HepG2 (cell line): ENCODE results near the gene WDR81. TPM values are rescaled to one million over a fixed set of nuclear protein-coding genes. Genes with fewer than 3 reads are reported as not detected.

Experiments used
- CREB1 ChIP-seq, 2 experiments: fragments of 450-650 bp in 1 of 2; IDR thresholded peaks; 2 replicates each; pipeline ENCODE4 v1.6.1; 2016 to 2017; ENCODE audit warnings: control low read depth in 1 of 2, mild to moderate bottlenecking in 1 of 2, missing compliant biosample characterization in 1 of 2, missing genetic modification characterization in 1 of 2
- PAX8 ChIP-seq: sonication (generic); formaldehyde crosslinking; IDR thresholded peaks from 2 replicates; pipeline ENCODE4 v1.8.0; 2022; ENCODE audit warnings: mild to moderate bottlenecking, missing genetic modification reagents, borderline replicate concordance
- SALL2 ChIP-seq: sonication (generic); formaldehyde crosslinking; IDR thresholded peaks from 2 replicates; pipeline ENCODE4 v1.8.1; 2023; ENCODE audit warnings: mild to moderate bottlenecking, missing genetic modification reagents, inconsistent platforms
- SMAD9 ChIP-seq: sonication (generic); formaldehyde crosslinking; IDR thresholded peaks from 2 replicates; pipeline ENCODE4 v1.5.1; 2020; ENCODE audit warnings: mild to moderate bottlenecking, missing genetic modification reagents
- ZFP82 ChIP-seq: sonication (generic); formaldehyde crosslinking; IDR thresholded peaks from 2 replicates; pipeline ENCODE4 v1.5.1; 2020; ENCODE audit warnings: mild to moderate bottlenecking, missing genetic modification reagents, borderline replicate concordance
- ZMYM2 ChIP-seq: sonication (generic); formaldehyde crosslinking; IDR thresholded peaks from 2 replicates; pipeline ENCODE4 v1.8.0; 2022; ENCODE audit warnings: mild to moderate bottlenecking, missing genetic modification reagents
- ZNF678 ChIP-seq: sonication (generic); formaldehyde crosslinking; IDR thresholded peaks from 2 replicates; pipeline ENCODE4 v1.4.0; 2020; ENCODE audit warnings: mild to moderate bottlenecking, missing genetic modification reagents
- polyA plus RNA-seq, 8 experiments: library from polyadenylated mRNA; depleted of rRNA in 3 of 8; stranded (reverse) in 7 of 8; unstranded in 1 of 8; fragments of >200 nt; fragmentation: Illumina TruSeq in 4 of 8; extraction: Trizol in 4 of 8; gene quantifications; 2 replicates each; pipeline versions ENCODE4 v1.2.1 to v1.2.3, GENCODE V29; 2011 to 2016; ENCODE audit warnings: low read depth in 4 of 8, missing spikeins in 1 of 8, mixed read lengths in 1 of 8; ENCODE audit not compliant: insufficient read depth in 1 of 8
- total RNA-seq, 5 experiments: library from RNA; depleted of rRNA; stranded (reverse); fragments of >200 nt; fragmentation: Illumina TruSeq; extraction: Trizol; gene quantifications; 2 replicates each; pipeline ENCODE4 v1.2.3, GENCODE V29; 2016; ENCODE audit warnings: low read depth in 1 of 5
- TF ChIP-seq, protein P1 (sequence below): IDR thresholded peaks from 2 replicates; pipeline ENCODE4 v1.6.1; 2016
- TF ChIP-seq, protein P2 (sequence below): sonication (generic); formaldehyde crosslinking; IDR thresholded peaks from 2 replicates; pipeline ENCODE4 v1.4.0; 2020; ENCODE audit warnings: mild to moderate bottlenecking, missing genetic modification reagents, borderline replicate concordance
- TF ChIP-seq, protein P3 (sequence below): sonication (generic); formaldehyde crosslinking; IDR thresholded peaks from 2 replicates; pipeline ENCODE4 v1.5.1; 2020; ENCODE audit warnings: missing genetic modification reagents, mild to moderate bottlenecking, borderline replicate concordance
- TF ChIP-seq, protein P4 (sequence below): sonication (generic); formaldehyde crosslinking; IDR thresholded peaks from 2 replicates; pipeline ENCODE4 v1.5.0; 2020; ENCODE audit warnings: mild to moderate bottlenecking, missing genetic modification reagents
- TF ChIP-seq, protein P5 (sequence below): sonication (generic); formaldehyde crosslinking; IDR thresholded peaks from 2 replicates; pipeline ENCODE4 v1.8.1; 2023; ENCODE audit warnings: mild to moderate bottlenecking, missing genetic modification reagents, borderline replicate concordance
- TF ChIP-seq, protein P6 (sequence below): IDR thresholded peaks from 2 replicates; pipeline ENCODE4 v1.6.1; 2016; ENCODE audit warnings: control low read depth
- TF ChIP-seq, protein P7 (sequence below): sonication (generic); formaldehyde crosslinking; IDR thresholded peaks from 2 replicates; pipeline ENCODE4 v1.5.0; 2020; ENCODE audit warnings: mild to moderate bottlenecking, missing genetic modification reagents

The WDR81 gene
- total and polyA plus RNA-seq, 2 of the 13 experiments (the other 11 are each of a cell fraction or from before 2014, with no cell fraction given): 9.1 to 16.7 TPM

DNA sequence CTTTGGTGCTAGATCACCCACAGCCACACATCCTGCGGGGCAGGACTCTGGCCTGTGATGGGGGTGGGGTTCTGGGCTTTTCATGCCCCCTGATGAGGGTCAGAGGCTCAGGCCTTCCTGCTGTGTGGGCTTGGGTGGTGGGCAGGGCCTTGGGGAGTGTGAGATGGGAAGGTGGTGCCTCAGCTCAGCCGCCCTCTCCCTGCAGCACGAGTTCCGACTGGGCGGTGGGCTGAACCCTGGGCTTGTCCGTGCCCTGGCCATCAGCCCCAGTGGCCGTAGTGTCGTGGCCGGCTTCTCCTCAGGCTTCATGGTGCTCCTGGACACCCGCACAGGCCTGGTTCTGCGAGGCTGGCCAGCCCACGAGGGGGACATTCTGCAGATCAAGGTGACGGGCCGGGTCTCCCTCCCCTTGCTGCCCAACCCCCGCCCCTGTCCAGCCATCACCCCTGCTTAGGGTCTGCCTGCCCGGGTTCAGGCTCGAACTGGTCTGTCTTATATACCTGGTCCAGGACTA lies 11.4 kb downstream of the WDR81 start (continued):
- TF ChIP-seq, protein P1, sequence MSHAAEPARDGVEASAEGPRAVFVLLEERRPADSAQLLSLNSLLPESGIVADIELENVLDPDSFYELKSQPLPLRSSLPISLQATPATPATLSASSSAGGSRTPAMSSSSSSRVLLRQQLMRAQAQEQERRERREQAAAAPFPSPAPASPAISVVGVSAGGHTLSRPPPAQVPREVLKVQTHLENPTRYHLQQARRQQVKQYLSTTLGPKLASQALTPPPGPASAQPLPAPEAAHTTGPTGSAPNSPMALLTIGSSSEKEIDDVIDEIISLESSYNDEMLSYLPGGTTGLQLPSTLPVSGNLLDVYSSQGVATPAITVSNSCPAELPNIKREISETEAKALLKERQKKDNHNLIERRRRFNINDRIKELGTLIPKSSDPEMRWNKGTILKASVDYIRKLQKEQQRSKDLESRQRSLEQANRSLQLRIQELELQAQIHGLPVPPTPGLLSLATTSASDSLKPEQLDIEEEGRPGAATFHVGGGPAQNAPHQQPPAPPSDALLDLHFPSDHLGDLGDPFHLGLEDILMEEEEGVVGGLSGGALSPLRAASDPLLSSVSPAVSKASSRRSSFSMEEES (CRISPR knock-in tag): no peak
- TF ChIP-seq SALL2 (no peak), PAX8 (peak; percentile 85; the same call in 1 of the 2 replicates), ZMYM2 (CRISPR knock-in tag) (no peak), ZFP82 (no peak), SMAD9 (CRISPR knock-in tag) (no peak), CREB1 (IDR thresholded peaks at IDR 0.05) (no peak), CREB1 (CRISPR knock-in tag; IDR thresholded peaks at IDR 0.05) (no peak), ZNF678 (CRISPR knock-in tag) (no peak)
- TF ChIP-seq, protein P2, sequence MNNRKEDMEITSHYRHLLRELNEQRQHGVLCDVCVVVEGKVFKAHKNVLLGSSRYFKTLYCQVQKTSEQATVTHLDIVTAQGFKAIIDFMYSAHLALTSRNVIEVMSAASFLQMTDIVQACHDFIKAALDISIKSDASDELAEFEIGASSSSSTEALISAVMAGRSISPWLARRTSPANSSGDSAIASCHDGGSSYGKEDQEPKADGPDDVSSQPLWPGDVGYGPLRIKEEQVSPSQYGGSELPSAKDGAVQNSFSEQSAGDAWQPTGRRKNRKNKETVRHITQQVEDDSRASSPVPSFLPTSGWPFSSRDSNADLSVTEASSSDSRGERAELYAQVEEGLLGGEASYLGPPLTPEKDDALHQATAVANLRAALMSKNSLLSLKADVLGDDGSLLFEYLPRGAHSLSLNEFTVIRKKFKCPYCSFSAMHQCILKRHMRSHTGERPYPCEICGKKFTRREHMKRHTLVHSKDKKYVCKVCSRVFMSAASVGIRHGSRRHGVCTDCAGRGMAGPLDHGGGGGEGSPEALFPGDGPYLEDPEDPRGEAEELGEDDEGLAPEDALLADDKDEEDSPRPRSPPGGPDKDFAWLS (CRISPR knock-in tag): no peak
- TF ChIP-seq, protein P3, sequence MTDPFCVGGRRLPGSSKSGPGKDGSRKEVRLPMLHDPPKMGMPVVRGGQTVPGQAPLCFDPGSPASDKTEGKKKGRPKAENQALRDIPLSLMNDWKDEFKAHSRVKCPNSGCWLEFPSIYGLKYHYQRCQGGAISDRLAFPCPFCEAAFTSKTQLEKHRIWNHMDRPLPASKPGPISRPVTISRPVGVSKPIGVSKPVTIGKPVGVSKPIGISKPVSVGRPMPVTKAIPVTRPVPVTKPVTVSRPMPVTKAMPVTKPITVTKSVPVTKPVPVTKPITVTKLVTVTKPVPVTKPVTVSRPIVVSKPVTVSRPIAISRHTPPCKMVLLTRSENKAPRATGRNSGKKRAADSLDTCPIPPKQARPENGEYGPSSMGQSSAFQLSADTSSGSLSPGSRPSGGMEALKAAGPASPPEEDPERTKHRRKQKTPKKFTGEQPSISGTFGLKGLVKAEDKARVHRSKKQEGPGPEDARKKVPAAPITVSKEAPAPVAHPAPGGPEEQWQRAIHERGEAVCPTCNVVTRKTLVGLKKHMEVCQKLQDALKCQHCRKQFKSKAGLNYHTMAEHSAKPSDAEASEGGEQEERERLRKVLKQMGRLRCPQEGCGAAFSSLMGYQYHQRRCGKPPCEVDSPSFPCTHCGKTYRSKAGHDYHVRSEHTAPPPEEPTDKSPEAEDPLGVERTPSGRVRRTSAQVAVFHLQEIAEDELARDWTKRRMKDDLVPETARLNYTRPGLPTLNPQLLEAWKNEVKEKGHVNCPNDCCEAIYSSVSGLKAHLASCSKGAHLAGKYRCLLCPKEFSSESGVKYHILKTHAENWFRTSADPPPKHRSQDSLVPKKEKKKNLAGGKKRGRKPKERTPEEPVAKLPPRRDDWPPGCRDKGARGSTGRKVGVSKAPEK (CRISPR knock-in tag): 0 out of 2 replicates have a peak, but pooled peaks have one; percentile 39
- TF ChIP-seq, protein P4, sequence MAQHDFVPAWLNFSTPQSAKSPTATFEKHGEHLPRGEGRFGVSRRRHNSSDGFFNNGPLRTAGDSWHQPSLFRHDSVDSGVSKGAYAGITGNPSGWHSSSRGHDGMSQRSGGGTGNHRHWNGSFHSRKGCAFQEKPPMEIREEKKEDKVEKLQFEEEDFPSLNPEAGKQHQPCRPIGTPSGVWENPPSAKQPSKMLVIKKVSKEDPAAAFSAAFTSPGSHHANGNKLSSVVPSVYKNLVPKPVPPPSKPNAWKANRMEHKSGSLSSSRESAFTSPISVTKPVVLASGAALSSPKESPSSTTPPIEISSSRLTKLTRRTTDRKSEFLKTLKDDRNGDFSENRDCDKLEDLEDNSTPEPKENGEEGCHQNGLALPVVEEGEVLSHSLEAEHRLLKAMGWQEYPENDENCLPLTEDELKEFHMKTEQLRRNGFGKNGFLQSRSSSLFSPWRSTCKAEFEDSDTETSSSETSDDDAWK (CRISPR knock-in tag): no peak
- TF ChIP-seq, protein P5, sequence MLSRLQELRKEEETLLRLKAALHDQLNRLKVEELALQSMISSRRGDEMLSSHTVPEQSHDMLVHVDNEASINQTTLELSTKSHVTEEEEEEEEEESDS (CRISPR knock-in tag): no peak
- TF ChIP-seq, protein P6, sequence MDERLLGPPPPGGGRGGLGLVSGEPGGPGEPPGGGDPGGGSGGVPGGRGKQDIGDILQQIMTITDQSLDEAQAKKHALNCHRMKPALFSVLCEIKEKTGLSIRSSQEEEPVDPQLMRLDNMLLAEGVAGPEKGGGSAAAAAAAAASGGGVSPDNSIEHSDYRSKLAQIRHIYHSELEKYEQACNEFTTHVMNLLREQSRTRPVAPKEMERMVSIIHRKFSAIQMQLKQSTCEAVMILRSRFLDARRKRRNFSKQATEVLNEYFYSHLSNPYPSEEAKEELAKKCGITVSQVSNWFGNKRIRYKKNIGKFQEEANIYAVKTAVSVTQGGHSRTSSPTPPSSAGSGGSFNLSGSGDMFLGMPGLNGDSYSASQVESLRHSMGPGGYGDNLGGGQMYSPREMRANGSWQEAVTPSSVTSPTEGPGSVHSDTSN: no peak
- TF ChIP-seq, protein P7, sequence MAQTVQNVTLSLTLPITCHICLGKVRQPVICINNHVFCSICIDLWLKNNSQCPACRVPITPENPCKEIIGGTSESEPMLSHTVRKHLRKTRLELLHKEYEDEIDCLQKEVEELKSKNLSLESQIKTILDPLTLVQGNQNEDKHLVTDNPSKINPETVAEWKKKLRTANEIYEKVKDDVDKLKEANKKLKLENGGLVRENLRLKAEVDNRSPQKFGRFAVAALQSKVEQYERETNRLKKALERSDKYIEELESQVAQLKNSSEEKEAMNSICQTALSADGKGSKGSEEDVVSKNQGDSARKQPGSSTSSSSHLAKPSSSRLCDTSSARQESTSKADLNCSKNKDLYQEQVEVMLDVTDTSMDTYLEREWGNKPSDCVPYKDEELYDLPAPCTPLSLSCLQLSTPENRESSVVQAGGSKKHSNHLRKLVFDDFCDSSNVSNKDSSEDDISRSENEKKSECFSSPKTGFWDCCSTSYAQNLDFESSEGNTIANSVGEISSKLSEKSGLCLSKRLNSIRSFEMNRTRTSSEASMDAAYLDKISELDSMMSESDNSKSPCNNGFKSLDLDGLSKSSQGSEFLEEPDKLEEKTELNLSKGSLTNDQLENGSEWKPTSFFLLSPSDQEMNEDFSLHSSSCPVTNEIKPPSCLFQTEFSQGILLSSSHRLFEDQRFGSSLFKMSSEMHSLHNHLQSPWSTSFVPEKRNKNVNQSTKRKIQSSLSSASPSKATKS (CRISPR knock-in tag): no peak
